Esophagus muscularis mucosa (tissue), 4 donors: ENCODE measurements around the gene NFYA. TPM values are rescaled to one million over a fixed set of nuclear protein-coding genes. Genes with fewer than 3 reads are reported as not detected.

Source experiments
- DNase-seq: peaks from one replicate; pipeline ENCODE4 v3.0.0-alpha.2; 2017; ENCODE audit errors: extremely low spot score
- H3K27ac ChIP-seq, 4 donors: fragments of 200-600 bp; sonication (generic); replicated peaks in 1 of 4; 1 replicate in 3 of 4; 2 replicates in 1 of 4; pipeline ENCODE4 v1.5.1; 2016 to 2019; ENCODE audit warnings: mild to moderate bottlenecking in 1 of 4
- H3K27me3 ChIP-seq, 4 donors: fragments of 200-600 bp; sonication (generic); one replicate each; pipeline versions ENCODE4 v1.5.1 to v1.6.0; 2016 to 2019
- H3K36me3 ChIP-seq, 4 donors: fragments of 200-600 bp; sonication (generic); one replicate each; pipeline ENCODE4 v1.5.1; 2016 to 2019
- H3K4me1 ChIP-seq, 4 donors: fragments of 200-600 bp; sonication (generic); one replicate each; pipeline ENCODE4 v1.5.1; 2016 to 2019
- H3K4me3 ChIP-seq, 4 donors: fragments of 200-600 bp; sonication (generic); 1 replicate in 2 of 4; 2 replicates in 2 of 4; pipeline ENCODE4 v1.5.1; 2016 to 2019; ENCODE audit warnings: mild to moderate bottlenecking in 4 of 4, moderate library complexity in 1 of 4
- H3K9me3 ChIP-seq, 4 donors: fragments of 200-600 bp; sonication (generic); 1 replicate in 3 of 4; 2 replicates in 1 of 4; pipeline ENCODE4 v1.5.1; 2016 to 2019
- CTCF ChIP-seq, 3 experiments: fragments of 200-600 bp in 2 of 3; fragments of 450-650 bp in 1 of 3; sonication (generic) in 2 of 3; IDR thresholded peaks; one replicate each; pipeline ENCODE4 v1.5.1; 2017 to 2019; ENCODE audit warnings: antibody characterized with exemption in 3 of 3, mild to moderate bottlenecking in 2 of 3, moderate library complexity in 1 of 3
- EP300 ChIP-seq: sonication (generic); formaldehyde crosslinking; IDR thresholded peaks from one replicate; pipeline ENCODE4 v1.6.1; 2017; ENCODE audit warnings: antibody characterized with exemption
- POLR2A ChIP-seq: fragments of 450-650 bp; IDR thresholded peaks from one replicate; pipeline ENCODE4 v1.6.1; 2017; ENCODE audit warnings: antibody characterized with exemption, moderate library complexity, mild to moderate bottlenecking, low read depth
- POLR2AphosphoS5 ChIP-seq, 2 donors: sonication (generic); formaldehyde crosslinking; IDR thresholded peaks; one replicate each; pipeline ENCODE4 v1.6.1; 2017; ENCODE audit warnings: antibody characterized with exemption in 2 of 2
- WGBS: methylation state at CpG from one replicate; pipeline ENCODE4 v1.1.5; 2018; 5-methylcytosine and 5-hydroxymethylcytosine counted together
- intact Hi-C: fragments of 100-400 bp; cut with DNase I; formaldehyde crosslinking; loops from one replicate; pipeline ENCODE4 v1.15.1; 2023
- total RNA-seq, 4 donors: library from RNA; depleted of rRNA; stranded (reverse); fragments of >200 nt; gene quantifications; one replicate each; pipeline versions ENCODE4 v1.1.0 to v1.2.1, GENCODE V29; 2016

The NFYA gene
- total RNA-seq, 4 donors from 2014 or later: 9.1 to 11.4 (median 10.5) TPM

DNA sequence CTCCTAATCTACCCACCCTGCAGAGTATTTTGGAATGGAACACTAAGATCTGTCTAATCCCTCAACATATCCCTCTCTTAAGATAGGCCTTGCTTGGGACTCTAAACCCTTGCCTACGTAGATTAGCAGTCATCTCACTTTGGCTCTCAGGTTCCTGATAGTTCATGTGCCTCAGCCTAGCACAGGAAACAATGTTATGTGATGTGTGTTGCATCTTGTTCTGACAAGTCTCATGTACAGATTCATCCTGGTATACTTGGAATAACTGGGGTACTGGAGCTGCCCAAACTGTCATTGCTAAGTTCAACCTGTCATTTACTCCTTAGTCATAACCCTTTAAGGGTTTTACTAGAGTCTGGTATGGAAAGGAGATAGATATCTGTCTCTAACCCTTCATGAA, 47.3 kb downstream of the NFYA start:
- Histone ChIP-seq H3K27ac (no peak overlapping the region), H3K27me3 (no peaks in the 10 kb centered on the region), H3K36me3 (peaks cover 0 to 24% (median 2%) of the 10 kb centered on the region in 4 donors), H3K4me3 (no peak overlapping the region), H3K9me3 (no peaks in the 10 kb centered on the region), H3K4me1 (no peaks in the 10 kb centered on the region)
- WGBS: 95% methylated on average over 1 of the region's 1 CpG
- intact Hi-C loops: no loop called here
- DNase-seq: no peak
- no peak for TF ChIP-seq CTCF (IDR thresholded peaks at IDR 0.05)
- TF ChIP-seq EP300: no peak
- TF ChIP-seq POLR2A: no peak
- no peak for TF ChIP-seq POLR2AphosphoS5 (IDR thresholded peaks at IDR 0.05)

GRCh38 chr6:41122373-41122772, 49.6 kb downstream of the NFYA start:
- no peaks in the 10 kb centered on the region for H3K4me1 ChIP-seq
- no peak for DNase-seq
- H3K4me3 ChIP-seq: no peak overlapping the region
- H3K27me3 ChIP-seq: no peaks in the 10 kb centered on the region
- intact Hi-C loops: no loop called here
- H3K27ac ChIP-seq: no peak overlapping the region
- H3K9me3 ChIP-seq: no peaks in the 10 kb centered on the region
- 100% methylated on average over 1 of the region's 1 CpG for WGBS
- peaks cover 0 to 21% (median 2%) of the 10 kb centered on the region in 4 donors for H3K36me3 ChIP-seq
- no peak for TF ChIP-seq POLR2AphosphoS5 (IDR thresholded peaks at IDR 0.05)
- TF ChIP-seq POLR2A: no peak
- no peak for TF ChIP-seq EP300
- no peak for TF ChIP-seq CTCF (IDR thresholded peaks at IDR 0.05)

- Histone ChIP-seq H3K27ac (no peak overlapping the region), H3K9me3 (no peaks in the 10 kb centered on the region), H3K27me3 (no peaks in the 10 kb centered on the region), H3K4me1 (no peaks in the 10 kb centered on the region), H3K4me3 (no peak overlapping the region), H3K36me3 (peaks cover 0 to 21% (median 2%) of the 10 kb centered on the region in 4 donors)
- intact Hi-C loops: no loop called here
- 100% methylated on average over 1 of the region's 1 CpG for WGBS
- DNase-seq: no peak
- TF ChIP-seq POLR2A (no peak), POLR2AphosphoS5 (IDR thresholded peaks at IDR 0.05) (no peak), EP300 (no peak), CTCF (IDR thresholded peaks at IDR 0.05) (no peak)
These were observed 50.1 kb downstream of the NFYA start for GRCh38 chr6:41122918-41123317.

DNA sequence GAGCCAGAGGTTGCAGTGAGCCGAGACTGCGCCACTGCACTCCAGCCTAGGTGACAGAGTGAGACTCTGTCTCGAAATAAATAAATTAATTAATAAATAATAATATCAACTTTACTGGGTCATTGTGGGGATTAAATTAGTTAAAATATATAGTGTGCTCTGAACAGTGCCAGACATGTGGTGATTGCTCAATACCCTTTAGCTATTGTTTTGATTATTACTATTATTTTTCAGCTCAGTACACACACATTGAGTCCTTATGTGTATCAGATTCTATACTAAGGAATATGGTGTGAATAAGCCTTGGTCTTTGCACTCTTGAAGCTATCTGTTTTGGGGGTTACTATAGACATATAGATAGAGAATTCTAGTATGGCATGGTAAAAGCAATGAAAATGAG, 52.5 kb downstream of the NFYA start:
- H3K27me3 ChIP-seq: no peaks in the 10 kb centered on the region
- 100% methylated on average over 3 of the region's 3 CpGs for WGBS
- TF ChIP-seq POLR2AphosphoS5 (IDR thresholded peaks at IDR 0.05) (no peak), CTCF (IDR thresholded peaks at IDR 0.05) (no peak), POLR2A (no peak), EP300 (no peak)
- H3K27ac ChIP-seq: no peak overlapping the region
- no peak overlapping the region for H3K4me3 ChIP-seq
- intact Hi-C loops: no loop called here
- H3K36me3 ChIP-seq: peaks cover 0 to 15% (median 2%) of the 10 kb centered on the region in 4 donors
- H3K9me3 ChIP-seq: no peaks in the 10 kb centered on the region
- H3K4me1 ChIP-seq: no peaks in the 10 kb centered on the region
- DNase-seq: no peak

- no peak overlapping the region for H3K4me3 ChIP-seq
- no peak for TF ChIP-seq CTCF (IDR thresholded peaks at IDR 0.05)
- TF ChIP-seq POLR2AphosphoS5 (IDR thresholded peaks at IDR 0.05): no peak
- no peak for TF ChIP-seq POLR2A
- no peak for DNase-seq
- H3K27ac ChIP-seq: no peak overlapping the region
- H3K27me3 ChIP-seq: no peaks in the 10 kb centered on the region
- H3K36me3 ChIP-seq: peaks cover 0 to 35% (median 0%) of the 10 kb centered on the region in 4 donors
- intact Hi-C loops: no loop called here
- H3K9me3 ChIP-seq: no peaks in the 10 kb centered on the region
- WGBS: 64% methylated on average over 2 of the region's 2 CpGs
- no peaks in the 10 kb centered on the region for H3K4me1 ChIP-seq
These were observed 59.5 kb downstream of the NFYA start for GRCh38 chr6:41132254-41132653.
